ENCODE data around the gene INVS.

DNA sequence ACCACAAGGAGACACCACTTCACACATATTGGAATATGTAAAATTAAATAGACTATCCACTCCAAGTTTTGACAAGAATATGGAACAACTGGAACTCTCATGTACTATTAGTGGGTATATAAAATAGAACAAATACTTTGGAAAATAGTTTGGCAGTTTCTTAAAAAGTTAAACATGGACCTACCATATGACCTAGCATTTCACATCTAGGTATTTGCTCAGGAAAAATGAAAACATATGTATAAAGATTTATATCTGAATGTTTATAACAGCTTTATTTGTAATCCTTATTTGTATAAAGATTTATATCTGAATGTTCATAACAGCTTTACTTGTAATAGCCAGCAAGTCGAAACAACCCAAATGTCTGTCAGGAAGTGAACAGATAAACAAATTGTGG, 49.5 kb upstream of the INVS start:
- TF ChIP-seq POLR2A (IDR thresholded peaks at IDR 0.05; ENCODE audit: low read length): no peak
- TF ChIP-seq GATA1 (IDR thresholded peaks at IDR 0.05; ENCODE audit: low read depth, low read length): no peak

All from erythroblast (primary cell).